Measurements from ENCODE around the gene ADGRL2.

ADGRL2 gene

DNA sequence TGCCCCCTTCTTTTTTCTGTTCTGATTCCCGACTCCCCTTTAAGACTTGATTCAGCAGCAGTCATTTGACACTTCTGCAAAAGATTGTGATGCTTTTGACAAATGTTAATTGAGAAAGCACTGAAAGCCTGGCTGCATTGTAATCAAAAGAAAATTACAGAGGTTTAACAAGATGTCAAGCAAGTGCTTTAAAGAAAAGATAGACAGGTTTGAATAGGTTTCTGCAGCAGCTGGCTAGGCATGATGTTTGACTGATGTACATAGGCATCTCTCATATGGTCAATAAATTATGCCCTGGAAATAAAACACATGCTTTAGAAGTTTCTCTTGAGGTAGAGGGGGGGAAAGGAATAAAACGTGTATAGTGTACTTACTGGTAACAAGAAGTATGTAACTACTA lies 147.8 kb downstream of the ADGRL2 start:
- Histone ChIP-seq H3K27me3 (ENCODE audit: insufficient read depth, low read length) (no peaks in the 10 kb centered on the region), H3K36me3 (ENCODE audit: insufficient read depth, low read length) (peaks cover 3% of the 10 kb centered on the region; the same call in 1 of the 2 replicates), H2AFZ (ENCODE audit: low read length, unreplicated experiment) (no peak overlapping the region), H3K4me3 (ENCODE audit: low read depth, low read length) (no peak overlapping the region), H3K79me2 (ENCODE audit: control insufficient read depth, insufficient read depth, low read length, unreplicated experiment) (no peaks in the 10 kb centered on the region), H3K27ac (ENCODE audit: low read depth, low read length) (no peak overlapping the region), H3K4me1 (ENCODE audit: control insufficient read depth, insufficient read depth, low read length, unreplicated experiment) (peaks cover 4% of the 10 kb centered on the region)

DNA sequence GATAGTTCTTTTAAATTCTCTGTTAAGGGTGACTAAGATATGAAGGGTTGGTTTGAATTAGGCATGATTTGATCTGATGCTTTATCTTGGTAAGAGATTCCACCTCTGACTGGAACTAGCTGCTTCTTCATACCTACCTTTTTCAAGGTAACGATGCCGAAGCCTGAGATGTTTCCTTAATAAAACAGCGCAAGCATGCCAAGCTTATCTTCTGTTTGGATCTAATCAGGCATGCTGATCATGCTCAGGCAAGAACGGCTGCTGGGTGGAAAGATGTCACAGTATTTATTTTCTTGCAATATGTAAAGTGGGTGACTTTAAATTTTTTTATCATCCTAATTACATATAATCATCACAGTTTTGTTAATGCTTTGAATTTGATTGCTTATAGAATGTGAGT lies 148.7 kb downstream of the ADGRL2 start:
- no peak overlapping the region for H3K27ac ChIP-seq (ENCODE audit: low read depth, low read length)
- H2AFZ ChIP-seq (ENCODE audit: low read length, unreplicated experiment): no peak overlapping the region
- H3K4me3 ChIP-seq (ENCODE audit: low read depth, low read length): no peak overlapping the region
- no peaks in the 10 kb centered on the region for H3K79me2 ChIP-seq (ENCODE audit: control insufficient read depth, insufficient read depth, low read length, unreplicated experiment)
- H3K4me1 ChIP-seq (ENCODE audit: control insufficient read depth, insufficient read depth, low read length, unreplicated experiment): peaks cover 4% of the 10 kb centered on the region
- H3K27me3 ChIP-seq (ENCODE audit: insufficient read depth, low read length): no peaks in the 10 kb centered on the region
- no peaks in the 10 kb centered on the region for H3K36me3 ChIP-seq (ENCODE audit: insufficient read depth, low read length)

- no peak overlapping the region for H3K27ac ChIP-seq (ENCODE audit: low read depth, low read length)
- peaks cover 4% of the 10 kb centered on the region for H3K4me1 ChIP-seq (ENCODE audit: control insufficient read depth, insufficient read depth, low read length, unreplicated experiment)
- H2AFZ ChIP-seq (ENCODE audit: low read length, unreplicated experiment): no peak overlapping the region
- H3K4me3 ChIP-seq (ENCODE audit: low read depth, low read length): no peak overlapping the region
- H3K27me3 ChIP-seq (ENCODE audit: insufficient read depth, low read length): no peaks in the 10 kb centered on the region
- H3K79me2 ChIP-seq (ENCODE audit: control insufficient read depth, insufficient read depth, low read length, unreplicated experiment): no peaks in the 10 kb centered on the region
- no peaks in the 10 kb centered on the region for H3K36me3 ChIP-seq (ENCODE audit: insufficient read depth, low read length)
Observed at GRCh38 chr1:81950037-81950436, 149.3 kb downstream of the ADGRL2 start.

DNA sequence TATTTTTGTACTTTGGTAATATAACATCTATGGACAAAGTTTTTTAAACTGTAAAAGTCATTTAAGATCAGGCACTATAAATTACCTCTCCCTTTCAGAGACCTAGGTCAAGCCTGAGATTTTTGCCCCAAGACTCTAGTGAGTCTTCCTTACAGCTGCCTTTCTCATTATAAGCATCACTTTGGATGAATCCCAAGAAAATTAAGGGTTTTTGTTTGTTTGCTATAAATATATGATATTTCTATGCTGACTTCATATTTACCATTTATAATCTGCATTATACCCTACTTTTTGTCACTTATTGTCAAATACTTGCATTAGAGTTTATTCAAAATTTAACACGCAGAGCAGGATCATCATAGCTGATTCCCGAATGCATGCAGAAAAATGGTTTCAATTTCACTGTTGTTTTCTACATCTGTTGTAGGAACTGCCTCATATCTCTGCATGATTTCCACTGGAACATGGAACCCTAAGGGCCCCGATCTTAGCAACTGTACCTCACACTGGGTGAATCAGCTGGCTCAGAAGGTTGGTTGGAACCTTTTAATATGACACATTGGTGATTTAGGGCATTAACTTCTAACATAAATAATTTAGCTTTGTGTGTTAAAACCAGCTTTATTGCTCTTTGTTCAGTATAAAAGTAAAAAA lies 150.0 kb downstream of the ADGRL2 start:
- no peak overlapping the region for H3K27ac ChIP-seq (ENCODE audit: low read depth, low read length)
- no peaks in the 10 kb centered on the region for H3K79me2 ChIP-seq (ENCODE audit: control insufficient read depth, insufficient read depth, low read length, unreplicated experiment)
- peaks cover 4% of the 10 kb centered on the region for H3K4me1 ChIP-seq (ENCODE audit: control insufficient read depth, insufficient read depth, low read length, unreplicated experiment)
- H3K36me3 ChIP-seq (ENCODE audit: insufficient read depth, low read length): peaks cover 4% of the 10 kb centered on the region; the same call in 1 of the 2 replicates
- H3K27me3 ChIP-seq (ENCODE audit: insufficient read depth, low read length): no peaks in the 10 kb centered on the region
- H2AFZ ChIP-seq (ENCODE audit: low read length, unreplicated experiment): no peak overlapping the region
- no peak overlapping the region for H3K4me3 ChIP-seq (ENCODE audit: low read depth, low read length)

- Histone ChIP-seq H3K27ac (ENCODE audit: low read depth, low read length) (no peak overlapping the region), H3K36me3 (ENCODE audit: insufficient read depth, low read length) (peaks cover 10% of the 10 kb centered on the region), H3K79me2 (ENCODE audit: control insufficient read depth, insufficient read depth, low read length, unreplicated experiment) (no peaks in the 10 kb centered on the region), H3K27me3 (ENCODE audit: insufficient read depth, low read length) (no peaks in the 10 kb centered on the region), H3K4me3 (ENCODE audit: low read depth, low read length) (no peak overlapping the region), H3K4me1 (ENCODE audit: control insufficient read depth, insufficient read depth, low read length, unreplicated experiment) (peaks cover 4% of the 10 kb centered on the region), H2AFZ (ENCODE audit: low read length, unreplicated experiment) (no peak overlapping the region)
Observed at GRCh38 chr1:81954534-81955020, 153.8 kb downstream of the ADGRL2 start.

GRCh38 chr1:81967951-81968350 lies 167.2 kb downstream of the ADGRL2 start:
- no peak overlapping the region for H3K27ac ChIP-seq (ENCODE audit: low read depth, low read length)
- H3K36me3 ChIP-seq (ENCODE audit: insufficient read depth, low read length): peaks cover 26% of the 10 kb centered on the region
- H3K27me3 ChIP-seq (ENCODE audit: insufficient read depth, low read length): no peaks in the 10 kb centered on the region
- H3K79me2 ChIP-seq (ENCODE audit: control insufficient read depth, insufficient read depth, low read length, unreplicated experiment): no peaks in the 10 kb centered on the region
- H2AFZ ChIP-seq (ENCODE audit: low read length, unreplicated experiment): no peak overlapping the region
- no peak overlapping the region for H3K4me3 ChIP-seq (ENCODE audit: low read depth, low read length)
- no peaks in the 10 kb centered on the region for H3K4me1 ChIP-seq (ENCODE audit: control insufficient read depth, insufficient read depth, low read length, unreplicated experiment)

DNA sequence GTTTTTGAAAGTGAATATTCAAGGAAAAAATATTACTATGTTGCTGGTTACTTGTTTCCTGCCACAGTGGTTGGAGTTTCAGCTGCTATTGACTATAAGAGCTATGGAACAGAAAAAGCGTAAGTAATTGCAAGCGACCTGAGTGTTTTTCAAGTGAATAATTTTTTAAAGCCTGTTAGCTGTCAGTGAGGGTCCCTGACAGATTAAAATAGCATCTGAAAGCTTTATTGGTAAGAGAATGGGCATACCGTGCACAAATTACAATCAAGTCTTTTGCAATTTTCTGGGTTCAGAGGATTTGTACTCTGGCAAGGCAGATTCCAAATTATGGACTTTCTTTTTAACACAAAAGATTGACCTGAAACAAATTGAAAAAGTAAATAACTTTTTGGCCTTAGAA lies 169.7 kb downstream of the ADGRL2 start:
- H3K36me3 ChIP-seq (ENCODE audit: insufficient read depth, low read length): peaks cover 32% of the 10 kb centered on the region
- H3K79me2 ChIP-seq (ENCODE audit: control insufficient read depth, insufficient read depth, low read length, unreplicated experiment): no peaks in the 10 kb centered on the region
- H2AFZ ChIP-seq (ENCODE audit: low read length, unreplicated experiment): no peak overlapping the region
- no peaks in the 10 kb centered on the region for H3K27me3 ChIP-seq (ENCODE audit: insufficient read depth, low read length)
- no peaks in the 10 kb centered on the region for H3K4me1 ChIP-seq (ENCODE audit: control insufficient read depth, insufficient read depth, low read length, unreplicated experiment)
- H3K27ac ChIP-seq (ENCODE audit: low read depth, low read length): no peak overlapping the region
- H3K4me3 ChIP-seq (ENCODE audit: low read depth, low read length): no peak overlapping the region

- H3K36me3 ChIP-seq (ENCODE audit: insufficient read depth, low read length): peaks cover 17% of the 10 kb centered on the region
- no peak overlapping the region for H3K27ac ChIP-seq (ENCODE audit: low read depth, low read length)
Observed at GRCh38 chr1:81974222-81974841, 173.6 kb downstream of the ADGRL2 start.

DNA sequence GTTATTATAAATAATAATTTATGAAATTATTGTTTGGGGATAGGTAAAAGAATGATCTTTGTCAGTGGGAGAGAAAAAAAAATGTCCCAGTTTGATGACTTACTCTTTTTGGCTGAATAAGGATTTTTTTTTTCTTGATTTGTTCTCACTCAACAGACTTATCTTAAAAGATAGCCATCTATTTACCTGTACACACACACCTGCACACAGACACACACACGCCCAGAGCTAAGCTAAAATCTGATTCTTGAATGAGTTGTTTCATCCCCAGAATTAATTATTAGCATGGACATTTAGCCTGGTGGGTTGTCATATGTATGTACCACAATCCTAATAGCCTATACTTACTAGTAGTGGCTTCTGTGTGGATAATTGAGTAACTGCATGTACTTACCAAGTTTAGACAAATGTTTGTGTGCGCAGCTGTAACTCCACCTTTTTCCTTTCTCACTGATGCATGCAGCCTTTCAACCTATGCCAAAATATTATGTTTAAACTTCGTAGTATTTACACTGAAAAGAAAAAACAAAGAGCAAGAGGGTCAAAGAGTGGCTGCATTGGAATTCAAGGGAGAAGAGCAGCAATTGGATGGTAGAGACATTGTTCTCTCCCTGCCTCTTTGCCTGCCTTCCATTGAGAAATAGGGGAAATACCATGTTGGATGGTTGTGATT lies 174.3 kb downstream of the ADGRL2 start:
- no peaks in the 10 kb centered on the region for H3K27me3 ChIP-seq (ENCODE audit: insufficient read depth, low read length)
- H3K4me1 ChIP-seq (ENCODE audit: control insufficient read depth, insufficient read depth, low read length, unreplicated experiment): peaks cover 13% of the 10 kb centered on the region
- H3K27ac ChIP-seq (ENCODE audit: low read depth, low read length): no peak overlapping the region
- H3K36me3 ChIP-seq (ENCODE audit: insufficient read depth, low read length): peaks cover 17% of the 10 kb centered on the region
- H3K4me3 ChIP-seq (ENCODE audit: low read depth, low read length): no peak overlapping the region
- no peak overlapping the region for H2AFZ ChIP-seq (ENCODE audit: low read length, unreplicated experiment)
- H3K79me2 ChIP-seq (ENCODE audit: control insufficient read depth, insufficient read depth, low read length, unreplicated experiment): no peaks in the 10 kb centered on the region

More at GRCh38 chr1:81974222-81974841, 173.6 kb downstream of the ADGRL2 start:
- no peak overlapping the region for H3K4me3 ChIP-seq (ENCODE audit: low read depth, low read length)
- H3K27me3 ChIP-seq (ENCODE audit: insufficient read depth, low read length): no peaks in the 10 kb centered on the region
- no peaks in the 10 kb centered on the region for H3K79me2 ChIP-seq (ENCODE audit: control insufficient read depth, insufficient read depth, low read length, unreplicated experiment)
- H2AFZ ChIP-seq (ENCODE audit: low read length, unreplicated experiment): no peak overlapping the region
- peaks cover 12% of the 10 kb centered on the region for H3K4me1 ChIP-seq (ENCODE audit: control insufficient read depth, insufficient read depth, low read length, unreplicated experiment)

DNA sequence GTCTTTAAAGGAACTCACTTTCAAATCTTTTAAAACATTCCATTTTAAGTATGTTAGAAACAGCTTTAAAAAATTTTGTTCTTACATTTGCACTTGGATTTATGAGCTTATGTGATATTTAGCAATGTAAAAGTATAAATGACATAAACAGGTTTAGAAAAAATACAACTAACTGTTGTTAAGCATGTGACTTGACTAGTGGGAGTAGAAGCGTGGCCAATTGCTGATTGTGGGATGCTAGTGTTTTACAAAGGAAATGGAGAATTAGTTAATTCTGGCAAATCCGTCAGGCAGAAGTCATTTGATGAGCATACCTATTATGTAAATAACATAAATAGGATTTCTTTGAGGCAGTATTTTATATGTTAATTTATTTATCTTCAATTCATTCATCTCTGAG lies 175.8 kb downstream of the ADGRL2 start:
- Histone ChIP-seq H3K4me1 (ENCODE audit: control insufficient read depth, insufficient read depth, low read length, unreplicated experiment) (peaks cover 13% of the 10 kb centered on the region), H3K36me3 (ENCODE audit: insufficient read depth, low read length) (peaks cover 13% of the 10 kb centered on the region), H2AFZ (ENCODE audit: low read length, unreplicated experiment) (no peak overlapping the region), H3K79me2 (ENCODE audit: control insufficient read depth, insufficient read depth, low read length, unreplicated experiment) (no peaks in the 10 kb centered on the region), H3K4me3 (ENCODE audit: low read depth, low read length) (no peak overlapping the region), H3K27me3 (ENCODE audit: insufficient read depth, low read length) (no peaks in the 10 kb centered on the region), H3K27ac (ENCODE audit: low read depth, low read length) (no peak overlapping the region)

Measured in ACC112 (cell line).